ENCODE measurements around the gene DPH1.
A peak's percentile ranks its signal among the peaks of the same experiment; 100 is the strongest.

DPH1 gene

DNA sequence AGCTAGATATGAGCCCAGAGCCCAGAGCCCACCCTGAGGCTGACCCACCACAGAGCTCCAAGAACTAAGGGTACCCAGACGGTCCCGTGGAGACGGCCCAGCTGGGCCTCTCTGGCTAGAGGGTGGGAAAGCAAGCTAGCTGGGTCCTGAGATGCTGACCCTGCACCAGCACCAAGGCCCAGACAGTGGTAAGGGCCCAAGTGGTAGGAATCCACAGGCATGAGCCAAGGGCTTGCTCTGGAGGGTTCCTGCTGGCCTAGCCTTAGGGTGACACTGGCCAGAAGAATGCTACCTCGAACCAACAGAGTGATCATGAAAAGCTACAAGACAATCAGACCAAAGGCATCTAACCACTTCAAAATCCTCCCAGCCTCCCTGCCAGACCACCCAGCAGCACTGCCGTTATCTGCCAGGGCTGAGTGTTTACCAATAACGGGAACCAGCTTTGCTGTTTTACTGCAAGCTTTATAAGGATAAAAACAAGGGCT, 38.1 kb downstream of the DPH1 start:
- H3K4me3 ChIP-seq (replicated peaks; ENCODE audit: low read depth, low read length) = no peak overlapping the region
- TF ChIP-seq, protein P1, sequence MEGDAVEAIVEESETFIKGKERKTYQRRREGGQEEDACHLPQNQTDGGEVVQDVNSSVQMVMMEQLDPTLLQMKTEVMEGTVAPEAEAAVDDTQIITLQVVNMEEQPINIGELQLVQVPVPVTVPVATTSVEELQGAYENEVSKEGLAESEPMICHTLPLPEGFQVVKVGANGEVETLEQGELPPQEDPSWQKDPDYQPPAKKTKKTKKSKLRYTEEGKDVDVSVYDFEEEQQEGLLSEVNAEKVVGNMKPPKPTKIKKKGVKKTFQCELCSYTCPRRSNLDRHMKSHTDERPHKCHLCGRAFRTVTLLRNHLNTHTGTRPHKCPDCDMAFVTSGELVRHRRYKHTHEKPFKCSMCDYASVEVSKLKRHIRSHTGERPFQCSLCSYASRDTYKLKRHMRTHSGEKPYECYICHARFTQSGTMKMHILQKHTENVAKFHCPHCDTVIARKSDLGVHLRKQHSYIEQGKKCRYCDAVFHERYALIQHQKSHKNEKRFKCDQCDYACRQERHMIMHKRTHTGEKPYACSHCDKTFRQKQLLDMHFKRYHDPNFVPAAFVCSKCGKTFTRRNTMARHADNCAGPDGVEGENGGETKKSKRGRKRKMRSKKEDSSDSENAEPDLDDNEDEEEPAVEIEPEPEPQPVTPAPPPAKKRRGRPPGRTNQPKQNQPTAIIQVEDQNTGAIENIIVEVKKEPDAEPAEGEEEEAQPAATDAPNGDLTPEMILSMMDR (IDR thresholded peaks at IDR 0.05; ENCODE audit: low read length, missing control alignments) = peak; percentile 3
- peak; percentile 67 for DNase-seq (ENCODE audit: low read depth)

DNA sequence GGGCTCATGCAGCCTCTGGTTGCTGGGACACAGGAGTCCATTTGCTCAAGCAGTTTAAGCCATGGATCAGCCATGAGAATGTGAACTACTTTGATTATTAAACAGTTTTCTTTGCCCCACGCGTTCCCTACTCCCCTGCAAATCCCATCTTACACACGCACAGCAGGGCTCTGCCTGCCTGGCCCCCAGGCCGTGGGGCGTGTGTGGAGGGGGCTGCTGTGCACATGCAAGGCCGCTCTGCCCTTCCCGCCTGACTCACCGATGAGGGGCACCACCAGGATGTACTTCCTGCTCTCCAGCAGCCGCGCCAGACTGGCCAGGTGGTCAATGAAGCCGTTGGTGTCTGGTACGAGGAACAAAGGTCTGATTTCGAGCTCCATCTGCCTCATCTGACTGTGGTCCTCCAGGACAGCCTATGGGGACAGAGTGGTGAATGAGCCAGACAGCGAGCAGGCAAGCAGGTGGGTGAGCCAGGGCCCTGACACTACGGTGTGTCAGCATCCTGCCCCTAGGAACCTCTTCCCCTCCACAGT, 38.6 kb downstream of the DPH1 start:
- H3K4me3 ChIP-seq (replicated peaks; ENCODE audit: low read depth, low read length) = no peak overlapping the region
- TF ChIP-seq, protein P1 (IDR thresholded peaks at IDR 0.05; ENCODE audit: low read length, missing control alignments) = no peak
- DNase-seq (ENCODE audit: low read depth) = peak; percentile 43

DNA sequence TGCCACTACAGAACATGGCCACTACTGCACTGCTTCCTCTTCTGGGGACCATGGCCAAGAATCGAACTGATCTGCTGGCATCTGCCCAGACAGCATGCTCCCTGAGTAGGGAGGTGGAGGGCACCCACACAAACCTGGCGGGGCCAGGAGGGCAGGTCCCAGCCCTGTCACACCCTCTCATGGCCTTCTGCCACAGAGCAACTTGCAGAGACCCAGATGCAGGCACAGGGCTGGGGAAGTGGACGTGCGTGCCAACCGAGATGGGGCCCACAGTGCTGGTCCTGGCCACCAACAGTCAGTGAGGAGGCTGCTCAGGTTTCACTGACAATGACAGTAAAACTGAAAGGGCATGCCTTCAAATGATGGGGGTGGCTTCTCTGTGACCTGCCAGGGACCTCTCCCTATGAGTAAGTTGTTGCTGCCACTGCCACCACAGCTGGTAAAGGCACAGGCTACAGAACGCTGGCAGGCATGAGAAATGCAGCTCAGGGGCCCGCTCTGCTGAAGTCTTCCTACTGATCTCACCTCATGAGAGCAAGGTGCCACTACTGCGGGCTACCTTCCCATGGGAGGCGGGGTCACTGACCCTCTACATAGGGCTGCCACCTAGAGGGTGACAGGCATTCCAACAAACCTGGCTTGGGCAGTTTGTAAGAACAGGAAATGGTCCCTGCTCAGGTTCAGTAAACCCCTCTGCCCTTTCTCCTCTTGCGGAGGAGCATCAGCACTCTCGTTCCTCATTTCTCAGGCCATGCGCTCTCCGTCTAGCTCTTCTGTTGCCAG, 40.5 kb downstream of the DPH1 start:
- TF ChIP-seq, protein P1 (IDR thresholded peaks at IDR 0.05; ENCODE audit: low read length, missing control alignments) = no peak
- no peak overlapping the region for H3K4me3 ChIP-seq (replicated peaks; ENCODE audit: low read depth, low read length)
- DNase-seq (ENCODE audit: low read depth) = no peak

DNA sequence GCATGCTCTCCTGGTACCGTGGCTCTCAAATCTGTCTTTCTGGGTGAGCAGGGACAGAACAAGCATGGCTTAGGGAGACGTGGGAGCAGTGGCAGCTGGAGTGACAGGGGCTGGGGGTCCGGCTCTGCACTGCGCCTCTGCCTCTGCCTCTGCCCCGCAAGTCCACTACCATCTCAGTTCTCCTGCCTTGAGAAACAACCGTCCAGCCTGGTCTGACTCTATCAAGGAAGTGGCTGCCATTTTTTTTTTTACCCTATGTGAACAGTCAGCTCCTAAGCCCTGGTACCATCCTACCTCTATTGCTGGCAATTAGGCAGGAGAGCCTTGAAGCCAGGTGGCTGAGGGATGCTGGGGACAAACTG, 41.1 kb downstream of the DPH1 start:
- TF ChIP-seq, protein P1 (IDR thresholded peaks at IDR 0.05; ENCODE audit: low read length, missing control alignments) = no peak
- H3K4me3 ChIP-seq (replicated peaks; ENCODE audit: low read depth, low read length) = no peak overlapping the region
- DNase-seq (ENCODE audit: low read depth) = no peak

DNA sequence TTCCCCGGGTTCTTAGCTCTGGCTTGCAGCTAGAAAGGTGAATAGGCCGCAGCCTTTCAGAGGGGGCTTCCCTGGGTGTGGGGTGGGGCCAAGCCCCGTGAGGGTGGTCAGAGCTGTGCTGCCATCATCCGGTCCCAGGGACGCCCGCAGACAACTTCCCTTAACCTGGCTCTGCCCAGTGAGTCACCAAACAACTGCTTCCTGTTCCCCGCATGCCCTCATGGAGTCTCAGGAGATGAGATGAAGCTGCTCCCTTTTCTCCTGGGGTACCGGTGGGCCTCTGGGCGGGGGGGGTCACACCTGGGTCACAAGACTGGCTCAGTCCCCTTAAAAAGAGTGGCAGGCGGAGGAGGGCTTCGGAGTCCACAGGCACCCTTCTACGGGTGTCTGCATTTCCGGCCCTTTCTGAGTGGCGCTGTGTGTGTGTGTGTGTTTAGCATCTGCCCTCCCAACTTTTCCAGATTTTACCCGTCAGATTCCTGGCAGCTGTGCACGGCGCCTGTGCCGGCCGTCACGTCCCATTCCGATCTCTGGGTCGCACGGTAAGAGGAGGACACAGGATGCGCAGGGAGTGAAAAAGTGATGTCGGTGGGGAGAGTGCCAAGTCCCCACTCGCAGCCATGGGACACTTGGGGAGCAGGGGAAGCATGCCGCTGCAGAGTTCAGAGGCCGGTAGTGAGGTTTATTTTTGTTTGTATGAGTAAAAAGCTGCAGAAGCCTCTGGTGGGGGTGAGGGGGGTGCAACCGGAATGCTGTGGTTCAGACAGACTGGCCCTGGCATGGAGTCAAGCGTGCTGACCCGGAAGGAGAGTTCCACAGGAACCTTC, 41.7 kb downstream of the DPH1 start:
- DNase-seq (ENCODE audit: low read depth) = peak; percentile 87
- no peak overlapping the region for H3K4me3 ChIP-seq (replicated peaks; ENCODE audit: low read depth, low read length)
- TF ChIP-seq, protein P1 (IDR thresholded peaks at IDR 0.05; ENCODE audit: low read length, missing control alignments) = no peak

DNA sequence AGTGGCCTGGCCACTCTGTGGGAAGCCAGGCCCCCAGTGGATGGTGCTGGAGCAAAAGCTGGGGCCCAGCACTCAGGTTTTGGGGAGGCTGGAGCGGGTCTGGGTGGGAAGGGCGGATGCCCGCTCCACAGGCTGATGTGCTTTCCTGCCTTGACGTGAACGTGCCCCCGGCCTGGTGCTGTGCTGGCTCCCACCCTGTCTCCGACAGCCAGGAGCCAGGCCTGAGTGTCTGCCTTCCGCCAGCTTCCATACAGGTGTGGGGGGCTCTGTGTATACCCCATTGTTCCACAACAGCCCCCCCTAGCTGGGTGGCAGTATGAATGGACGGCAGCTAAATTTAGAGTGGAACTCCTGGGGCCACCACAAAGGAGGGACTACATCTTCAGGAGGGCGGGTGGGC, 45.0 kb downstream of the DPH1 start:
- no peak for DNase-seq (ENCODE audit: low read depth)
- TF ChIP-seq, protein P1 (IDR thresholded peaks at IDR 0.05; ENCODE audit: low read length, missing control alignments) = no peak

More for the DNA sequence above, 45.0 kb downstream of the DPH1 start:
- no peak overlapping the region for H3K4me3 ChIP-seq (replicated peaks; ENCODE audit: low read depth, low read length)

Measured in fibroblast of pulmonary artery (primary cell).